Mucosa of descending colon (tissue), 3 donors: ENCODE results near the gene SERPINA10. TPM values are rescaled to one million over a fixed set of nuclear protein-coding genes. Genes with fewer than 3 reads are reported as not detected.
"Not testable (repeated sequence)": the region's sequence is repeated elsewhere in the genome, so short reads cannot be mapped to it uniquely, and the experiment has no call there.

Experiments used
- ATAC-seq: fragments of 200-7000 bp; cut with Tn5 transposase; one replicate; pipeline ENCODE4 v1.9.1; 2020; ENCODE audit warnings: mild to moderate bottlenecking, moderate library complexity
- DNase-seq, 3 donors: peaks; one replicate each; pipeline ENCODE4 v3.0.0-alpha.2; 2020
- H3K36me3 ChIP-seq: fragments of 200-600 bp; one replicate; pipeline ENCODE4 v1.8.0; 2021; ENCODE audit warnings: low read depth, mild to moderate bottlenecking
- H3K4me1 ChIP-seq: fragments of 200-600 bp; one replicate; pipeline ENCODE4 v1.8.0; 2021; ENCODE audit warnings: low read depth, mild to moderate bottlenecking
- H3K4me3 ChIP-seq: fragments of 200-600 bp; one replicate; pipeline ENCODE4 v1.8.0; 2021; ENCODE audit warnings: mild to moderate bottlenecking
- H3K9me3 ChIP-seq: fragments of 200-600 bp; one replicate; pipeline ENCODE4 v1.8.0; 2021; ENCODE audit warnings: mild to moderate bottlenecking
- intact Hi-C, 2 donors: fragments of 100-400 bp; cut with DNase I in 1 of 2; cut with micrococcal nuclease in 1 of 2; formaldehyde crosslinking; loops; one replicate each; pipeline versions ENCODE4 v1.11.0 to v1.11.1; 2022; cut with DNase I, micrococcal nuclease
- total RNA-seq, 3 donors: library from RNA; stranded (reverse); fragmentation: NEBNext Ultra II Directional in 2 of 3; extraction: Animal tissue kit (Norgen Biotek cat#: 25700) in 2 of 3; gene quantifications; one replicate each; pipeline versions ENCODE4 v1.2.1 to v1.2.4, GENCODE V29; 2021 to 2023
- TF ChIP-seq, protein P1 (sequence below): fragments of 200-600 bp; IDR thresholded peaks from one replicate; pipeline ENCODE4 v1.8.0; 2022; ENCODE audit warnings: antibody characterized with exemption, mild to moderate bottlenecking
- donor health status: DM: no; HTN: no; CAD: no; lungs with moderate emphysema.
- donor health status: DM: no; HTN: no; CAD: no.
- donor health status: DM: no; HTN: yes; CAD: no.

Gene SERPINA10
- total RNA-seq, 3 donors from 2014 or later: 0.09 to 0.34 (median 0.20) TPM

DNA sequence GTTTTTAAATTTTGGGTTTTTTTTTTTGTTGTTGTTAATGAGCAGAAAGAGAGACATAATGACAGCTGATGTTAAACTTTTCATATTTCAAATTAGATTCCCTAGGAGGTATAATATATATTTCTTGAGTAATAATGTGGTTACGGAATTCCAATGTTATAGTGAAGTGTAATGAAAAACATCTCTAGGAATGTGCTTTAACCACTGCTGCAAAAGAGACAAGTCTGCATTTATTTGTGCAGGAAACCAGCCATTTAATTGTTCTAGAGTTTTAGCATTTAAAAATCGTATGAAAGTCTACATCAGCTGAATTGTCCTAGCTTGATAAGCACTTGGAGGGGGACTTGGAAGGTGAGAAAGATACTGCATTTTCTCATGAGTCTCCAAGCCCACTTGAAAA, 14.3 kb downstream of the SERPINA10 start:
- no peaks in the 10 kb centered on the region for H3K9me3 ChIP-seq
- intact Hi-C loops: no loop called here
- no peaks in the 10 kb centered on the region for H3K4me1 ChIP-seq
- H3K36me3 ChIP-seq: no peaks in the 10 kb centered on the region
- ATAC-seq (no peak), DNase-seq (no peak)
- no peak overlapping the region for H3K4me3 ChIP-seq
- TF ChIP-seq, protein P1, sequence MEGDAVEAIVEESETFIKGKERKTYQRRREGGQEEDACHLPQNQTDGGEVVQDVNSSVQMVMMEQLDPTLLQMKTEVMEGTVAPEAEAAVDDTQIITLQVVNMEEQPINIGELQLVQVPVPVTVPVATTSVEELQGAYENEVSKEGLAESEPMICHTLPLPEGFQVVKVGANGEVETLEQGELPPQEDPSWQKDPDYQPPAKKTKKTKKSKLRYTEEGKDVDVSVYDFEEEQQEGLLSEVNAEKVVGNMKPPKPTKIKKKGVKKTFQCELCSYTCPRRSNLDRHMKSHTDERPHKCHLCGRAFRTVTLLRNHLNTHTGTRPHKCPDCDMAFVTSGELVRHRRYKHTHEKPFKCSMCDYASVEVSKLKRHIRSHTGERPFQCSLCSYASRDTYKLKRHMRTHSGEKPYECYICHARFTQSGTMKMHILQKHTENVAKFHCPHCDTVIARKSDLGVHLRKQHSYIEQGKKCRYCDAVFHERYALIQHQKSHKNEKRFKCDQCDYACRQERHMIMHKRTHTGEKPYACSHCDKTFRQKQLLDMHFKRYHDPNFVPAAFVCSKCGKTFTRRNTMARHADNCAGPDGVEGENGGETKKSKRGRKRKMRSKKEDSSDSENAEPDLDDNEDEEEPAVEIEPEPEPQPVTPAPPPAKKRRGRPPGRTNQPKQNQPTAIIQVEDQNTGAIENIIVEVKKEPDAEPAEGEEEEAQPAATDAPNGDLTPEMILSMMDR: no peak

DNA sequence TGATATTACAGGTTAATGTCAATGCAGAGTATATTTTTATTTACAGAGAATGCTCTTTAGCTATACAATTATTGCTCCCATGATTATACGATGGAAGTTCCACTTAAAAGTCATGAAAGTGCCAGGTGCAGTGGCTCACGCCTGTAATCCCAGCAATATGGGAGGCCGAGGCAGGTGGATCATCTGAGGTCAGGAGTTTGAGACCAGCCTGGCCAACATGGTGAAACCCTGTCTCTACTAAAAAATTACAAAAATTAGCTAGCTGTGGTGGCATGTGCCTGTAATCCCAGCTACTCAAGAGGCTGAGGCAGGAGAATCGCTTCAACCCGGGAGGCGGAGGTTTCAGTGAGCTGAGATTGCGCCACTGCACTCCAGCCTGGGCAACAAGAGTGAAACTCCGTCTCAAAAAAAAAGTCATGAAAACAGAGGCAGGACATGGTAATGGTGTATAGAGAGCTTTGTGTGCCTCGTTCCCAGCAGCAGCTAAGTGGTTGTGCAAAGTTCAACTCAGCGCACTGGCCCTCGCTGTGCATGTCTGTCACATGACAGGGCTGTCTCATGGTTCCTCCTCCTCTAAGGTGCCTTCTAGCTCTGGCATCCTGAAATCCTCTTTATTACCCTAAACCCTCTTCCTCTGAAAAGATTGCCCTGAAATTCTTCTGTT, 16.0 kb downstream of the SERPINA10 start:
- intact Hi-C loops, H3K9me3 ChIP-seq, H3K4me3 ChIP-seq, H3K36me3 ChIP-seq, H3K4me1 ChIP-seq: not testable (repeated sequence)
- peak; percentile 77 for ATAC-seq
- peak in 2 of 3 donors; percentile 36 to 39 for DNase-seq

DNA sequence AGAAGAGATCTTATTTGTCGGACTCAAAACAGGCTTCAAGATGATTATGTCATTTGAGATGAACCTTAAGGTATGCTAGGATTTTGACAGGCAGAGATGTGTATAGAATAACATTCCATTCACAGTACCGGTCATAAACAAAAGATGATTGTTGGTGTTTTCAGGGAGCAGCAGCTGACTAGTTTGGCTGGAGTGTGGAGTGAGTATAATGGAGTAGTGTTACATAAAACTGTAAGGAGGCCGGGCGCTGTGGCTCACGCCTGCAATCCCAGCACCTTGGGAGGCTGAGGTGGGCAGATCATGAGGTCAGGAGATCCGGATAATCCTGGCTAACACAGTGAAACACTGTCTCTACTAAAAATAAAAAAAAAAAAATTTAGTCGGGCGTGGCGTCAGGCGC, 23.9 kb downstream of the SERPINA10 start:
- no peaks in the 10 kb centered on the region for H3K9me3 ChIP-seq
- TF ChIP-seq, protein P1: no peak
- intact Hi-C loops: no loop called here
- no peaks in the 10 kb centered on the region for H3K4me1 ChIP-seq
- ATAC-seq (no peak), DNase-seq (no peak)
- H3K4me3 ChIP-seq: no peak overlapping the region
- no peaks in the 10 kb centered on the region for H3K36me3 ChIP-seq

DNA sequence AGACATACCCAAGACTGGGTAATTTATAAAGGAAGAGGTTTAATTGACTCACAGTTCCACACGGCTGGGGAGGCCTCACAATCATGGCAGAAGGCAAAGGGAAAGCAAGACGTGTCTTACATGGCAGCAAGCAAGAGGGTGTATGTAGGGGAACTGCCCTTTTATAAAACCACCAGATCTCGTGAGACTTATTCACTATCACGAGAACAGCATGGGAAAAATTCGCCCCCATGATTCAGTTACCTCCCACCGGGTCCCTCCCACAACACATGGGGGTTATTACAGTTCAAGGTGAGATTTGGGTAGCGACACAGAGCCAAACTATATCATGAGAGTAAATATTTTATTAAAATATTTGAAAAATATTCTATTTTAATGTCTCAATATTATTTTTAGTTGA, 24.5 kb downstream of the SERPINA10 start:
- not testable (repeated sequence) for ATAC-seq, DNase-seq

DNA sequence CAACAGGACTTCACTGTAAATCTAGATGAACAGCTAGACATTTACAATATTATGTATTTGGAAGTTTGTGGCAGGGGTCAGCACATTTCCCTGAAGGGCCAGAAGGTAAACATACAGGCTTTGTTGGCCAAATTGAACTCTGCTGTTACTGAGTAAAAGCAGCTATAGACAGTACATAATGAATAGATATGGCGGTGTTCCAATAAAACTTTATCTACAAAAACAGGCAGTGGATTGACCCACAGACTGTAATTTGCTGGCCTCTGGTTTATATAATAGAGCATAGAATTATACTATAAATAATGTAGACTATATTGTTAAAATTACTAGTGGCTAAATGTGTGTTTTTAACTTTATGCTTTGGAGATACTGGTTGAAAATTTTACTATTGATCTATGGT, 25.7 kb downstream of the SERPINA10 start:
- DNase-seq: no peak
- no peak for ATAC-seq
- TF ChIP-seq, protein P1: no peak
- H3K9me3 ChIP-seq: no peaks in the 10 kb centered on the region
- no peak overlapping the region for H3K4me3 ChIP-seq
- no peaks in the 10 kb centered on the region for H3K36me3 ChIP-seq
- intact Hi-C loops: no loop called here
- H3K4me1 ChIP-seq: no peaks in the 10 kb centered on the region

More for the DNA sequence above, 24.5 kb downstream of the SERPINA10 start:
- H3K9me3 ChIP-seq, intact Hi-C loops, H3K36me3 ChIP-seq, H3K4me1 ChIP-seq, H3K4me3 ChIP-seq: not testable (repeated sequence)

DNA sequence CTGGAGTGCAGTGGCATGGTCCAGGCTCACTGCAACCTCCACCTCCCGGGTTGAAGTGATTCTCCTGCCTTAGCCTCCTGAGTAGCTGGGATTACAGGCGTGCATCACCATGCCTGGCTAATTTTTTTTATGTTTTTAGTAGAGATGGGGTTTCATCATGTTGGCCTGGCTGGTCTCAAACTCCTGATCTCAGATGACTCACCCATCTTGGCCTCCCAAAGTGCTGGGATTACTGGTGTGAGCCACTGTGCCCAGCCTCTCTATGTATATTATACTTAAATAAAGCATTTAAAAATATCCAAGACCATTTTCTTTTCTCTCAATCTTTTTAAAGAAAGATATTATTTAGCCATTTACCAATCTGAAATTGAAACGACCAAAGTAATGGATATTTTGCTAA, 28.9 kb downstream of the SERPINA10 start:
- ATAC-seq, H3K4me1 ChIP-seq, intact Hi-C loops, H3K4me3 ChIP-seq, H3K36me3 ChIP-seq, DNase-seq, H3K9me3 ChIP-seq: not testable (repeated sequence)

DNA sequence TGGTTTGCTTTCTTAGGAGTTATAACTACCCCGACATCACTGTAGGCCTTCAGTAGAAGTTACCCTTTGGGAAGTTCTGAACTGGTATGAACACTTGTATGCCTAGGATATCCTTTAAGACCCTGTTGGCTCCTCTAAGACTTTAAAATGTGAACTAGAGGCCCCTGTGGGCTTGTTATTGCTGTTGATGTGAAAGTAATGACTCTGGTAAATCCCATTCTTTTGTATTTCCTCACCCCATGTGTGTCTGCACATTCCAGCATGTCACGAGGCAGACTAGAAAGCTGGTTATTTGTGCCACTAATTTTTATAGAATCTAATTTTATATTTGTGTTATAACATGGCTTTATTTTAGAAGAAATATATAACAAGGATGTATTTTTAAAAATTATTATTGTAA, 48.9 kb downstream of the SERPINA10 start:
- H3K9me3 ChIP-seq: no peaks in the 10 kb centered on the region
- no peaks in the 10 kb centered on the region for H3K36me3 ChIP-seq
- DNase-seq: no peak
- H3K4me1 ChIP-seq: no peaks in the 10 kb centered on the region
- intact Hi-C loops: no loop called here
- ATAC-seq: no peak
- TF ChIP-seq, protein P1: no peak
- no peak overlapping the region for H3K4me3 ChIP-seq
